ENCODE data around the gene PRKAB2. TPM values are rescaled to one million over a fixed set of nuclear protein-coding genes. Genes with fewer than 3 reads are reported as not detected.
A peak's percentile ranks its signal among the peaks of the same experiment; 100 is the strongest.
"Not testable (repeated sequence)": the region's sequence is repeated elsewhere in the genome, so short reads cannot be mapped to it uniquely, and the experiment has no call there.

The PRKAB2 gene
- total and polyA plus RNA-seq, 10 donors: 4.6 to 19.1 (median 9.8) TPM

- Histone ChIP-seq H3K27me3 (replicated peaks in 1 of 7) (no peaks in the 10 kb centered on the region), H3K27ac (no peak overlapping the region), H3K4me1 (peaks cover 0 to 20% (median 7%) of the 10 kb centered on the region in 6 donors), H3K9me3 (no peaks in the 10 kb centered on the region), H3K36me3 (peaks cover 0 to 10% (median 0%) of the 10 kb centered on the region in 6 donors), H3K4me3 (no peak overlapping the region)
- TF ChIP-seq CTCF (IDR thresholded peaks at IDR 0.05 in 8 of 11, conservative IDR thresholded peaks at IDR 0.05 in 3 of 11) (no peak), POLR2AphosphoS5 (IDR thresholded peaks at IDR 0.05) (no peak), POLR2A (IDR thresholded peaks at IDR 0.05) (no peak)
- intact Hi-C loops (cut with DNase I; ENCODE audit: low total_unique reads): no loop called here
- DNase-seq: no peak
- 77 to 88% (median 79%) methylated on average over 4 of the region's 4 CpGs for WGBS, 5 donors
Measured at GRCh38 chr1:147201276-147201675, 29.0 kb upstream of the PRKAB2 start.

- H3K9me3 ChIP-seq; H3K36me3 ChIP-seq; H3K27me3 ChIP-seq (replicated peaks in 1 of 7); intact Hi-C loops (cut with DNase I; ENCODE audit: low total_unique reads); H3K4me1 ChIP-seq; H3K4me3 ChIP-seq; DNase-seq; H3K27ac ChIP-seq: not testable (repeated sequence)
- WGBS, 5 donors: 64 to 93% (median 86%) methylated on average over 3 of the region's 3 CpGs
Measured at GRCh38 chr1:147197324-147197723, 25.1 kb upstream of the PRKAB2 start.

- 92 to 98% (median 97%) methylated on average over 2 of the region's 2 CpGs for WGBS, 5 donors
- Histone ChIP-seq H3K9me3 (peaks cover 0 to 6% (median 0%) of the 10 kb centered on the region in 8 donors), H3K27ac (no peak overlapping the region), H3K27me3 (replicated peaks in 1 of 7) (no peaks in the 10 kb centered on the region), H3K36me3 (no peaks in the 10 kb centered on the region), H3K4me1 (no peaks in the 10 kb centered on the region), H3K4me3 (no peak overlapping the region)
- no peak for TF ChIP-seq POLR2AphosphoS5 (IDR thresholded peaks at IDR 0.05)
- intact Hi-C loops (cut with DNase I; ENCODE audit: low total_unique reads): no loop called here
- DNase-seq: no peak
Measured at GRCh38 chr1:147189514-147189913, 17.2 kb upstream of the PRKAB2 start.

GRCh38 chr1:147185432-147185831 lies 13.2 kb upstream of the PRKAB2 start:
- H3K36me3 ChIP-seq: no peaks in the 10 kb centered on the region
- 93 to 98% (median 97%) methylated on average over 2 of the region's 2 CpGs for WGBS, 5 donors
- H3K4me1 ChIP-seq: no peaks in the 10 kb centered on the region
- no peak for DNase-seq
- intact Hi-C loops (cut with DNase I; ENCODE audit: low total_unique reads): no loop called here
- no peak overlapping the region for H3K4me3 ChIP-seq
- H3K27ac ChIP-seq: no peak overlapping the region
- TF ChIP-seq POLR2A (IDR thresholded peaks at IDR 0.05): no peak
- no peak for TF ChIP-seq CTCF (IDR thresholded peaks at IDR 0.05 in 8 of 11, conservative IDR thresholded peaks at IDR 0.05 in 3 of 11)
- no peak for TF ChIP-seq POLR2AphosphoS5 (IDR thresholded peaks at IDR 0.05)
- no peaks in the 10 kb centered on the region for H3K9me3 ChIP-seq
- H3K27me3 ChIP-seq (replicated peaks in 1 of 7): no peaks in the 10 kb centered on the region

- 38 to 67% (median 43%) methylated on average over 36 of the region's 36 CpGs for WGBS, 5 donors
- Histone ChIP-seq H3K27ac (peak overlapping the region in 5 of 8 donors; percentile 3 to 61 (median 29)), H3K36me3 (peaks cover 0 to 7% (median 0%) of the 10 kb centered on the region in 6 donors), H3K4me3 (peak overlapping the region in 2 of 8 donors; percentile 14 to 33), H3K4me1 (peaks cover 0 to 29% (median 16%) of the 10 kb centered on the region in 6 donors), H3K27me3 (replicated peaks in 1 of 7) (peaks cover 0 to 3% (median 0%) of the 10 kb centered on the region in 7 donors), H3K9me3 (peaks cover 0 to 5% (median 0%) of the 10 kb centered on the region in 8 donors)
- no peak for DNase-seq
- intact Hi-C loops (cut with DNase I; ENCODE audit: low total_unique reads): no loop called here
- TF ChIP-seq CTCF (IDR thresholded peaks at IDR 0.05 in 8 of 11, conservative IDR thresholded peaks at IDR 0.05 in 3 of 11) (no peak), POLR2A (IDR thresholded peaks at IDR 0.05) (no peak), POLR2AphosphoS5 (IDR thresholded peaks at IDR 0.05) (peak in 2 of 3 donors; percentile 25 to 48)
Measured at GRCh38 chr1:147177611-147178380, 5.5 kb upstream of the PRKAB2 start.

Measured in spleen (tissue), 11 donors.